ENCODE data around the gene CENPO.

The CENPO gene

DNA sequence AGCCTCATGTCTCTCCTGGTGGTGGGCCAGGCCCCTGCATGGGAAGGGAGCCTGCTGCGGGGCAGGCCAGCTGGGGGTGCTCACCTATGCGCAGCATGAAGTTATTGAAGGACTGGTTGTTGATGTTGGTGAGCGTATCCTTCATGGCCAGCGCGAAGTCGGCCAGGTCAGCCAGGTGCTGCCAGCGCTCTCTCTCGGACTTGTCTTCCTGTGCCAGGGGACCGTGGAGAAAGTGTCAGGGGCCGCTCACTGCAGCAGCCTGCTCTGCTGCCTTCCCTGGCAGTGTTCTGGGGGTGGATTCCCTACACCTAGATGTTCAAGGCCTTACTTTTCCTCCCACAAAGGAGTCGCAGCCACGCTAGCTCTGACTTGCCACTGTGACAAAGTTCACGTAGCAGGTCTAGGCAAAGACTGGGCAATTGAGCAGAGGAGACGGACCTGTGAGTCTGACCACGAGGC, 28.2 kb downstream of the CENPO start:
- no peak for TF ChIP-seq TAF1 (IDR thresholded peaks at IDR 0.05; ENCODE audit: borderline replicate concordance, insufficient read depth, low read length)

DNA sequence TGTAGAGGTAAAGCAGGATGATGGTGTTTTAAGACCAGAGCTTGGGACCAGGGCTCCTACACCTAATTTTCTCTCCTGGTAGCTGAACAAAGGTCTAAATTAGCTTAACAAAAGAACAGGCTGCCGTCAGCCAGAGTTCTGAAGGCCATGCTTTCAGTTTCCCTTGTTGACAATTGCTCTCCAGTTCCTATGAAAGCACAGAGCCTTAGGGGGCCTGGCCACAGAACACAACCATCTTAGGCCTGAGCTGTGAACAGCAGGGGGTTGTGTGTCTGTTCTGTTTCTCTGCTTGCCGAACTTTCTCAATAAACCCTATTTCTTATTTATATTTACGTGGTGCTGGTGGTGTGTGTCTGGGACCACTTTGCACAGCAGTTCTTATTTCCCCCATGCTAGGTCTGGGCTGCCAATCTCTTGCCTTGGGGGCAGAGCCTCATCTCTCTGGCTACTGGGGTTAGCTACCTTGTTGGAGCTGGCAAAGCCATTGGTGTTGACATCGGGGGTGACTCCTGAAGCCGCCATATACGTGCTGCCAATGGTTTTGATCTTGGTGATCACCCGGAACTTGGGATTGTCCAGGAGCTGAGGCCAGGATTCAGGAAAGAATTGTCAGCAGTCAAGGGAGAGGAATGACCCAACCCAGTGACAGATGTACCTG, 29.0 kb downstream of the CENPO start:
- TF ChIP-seq, protein P1, sequence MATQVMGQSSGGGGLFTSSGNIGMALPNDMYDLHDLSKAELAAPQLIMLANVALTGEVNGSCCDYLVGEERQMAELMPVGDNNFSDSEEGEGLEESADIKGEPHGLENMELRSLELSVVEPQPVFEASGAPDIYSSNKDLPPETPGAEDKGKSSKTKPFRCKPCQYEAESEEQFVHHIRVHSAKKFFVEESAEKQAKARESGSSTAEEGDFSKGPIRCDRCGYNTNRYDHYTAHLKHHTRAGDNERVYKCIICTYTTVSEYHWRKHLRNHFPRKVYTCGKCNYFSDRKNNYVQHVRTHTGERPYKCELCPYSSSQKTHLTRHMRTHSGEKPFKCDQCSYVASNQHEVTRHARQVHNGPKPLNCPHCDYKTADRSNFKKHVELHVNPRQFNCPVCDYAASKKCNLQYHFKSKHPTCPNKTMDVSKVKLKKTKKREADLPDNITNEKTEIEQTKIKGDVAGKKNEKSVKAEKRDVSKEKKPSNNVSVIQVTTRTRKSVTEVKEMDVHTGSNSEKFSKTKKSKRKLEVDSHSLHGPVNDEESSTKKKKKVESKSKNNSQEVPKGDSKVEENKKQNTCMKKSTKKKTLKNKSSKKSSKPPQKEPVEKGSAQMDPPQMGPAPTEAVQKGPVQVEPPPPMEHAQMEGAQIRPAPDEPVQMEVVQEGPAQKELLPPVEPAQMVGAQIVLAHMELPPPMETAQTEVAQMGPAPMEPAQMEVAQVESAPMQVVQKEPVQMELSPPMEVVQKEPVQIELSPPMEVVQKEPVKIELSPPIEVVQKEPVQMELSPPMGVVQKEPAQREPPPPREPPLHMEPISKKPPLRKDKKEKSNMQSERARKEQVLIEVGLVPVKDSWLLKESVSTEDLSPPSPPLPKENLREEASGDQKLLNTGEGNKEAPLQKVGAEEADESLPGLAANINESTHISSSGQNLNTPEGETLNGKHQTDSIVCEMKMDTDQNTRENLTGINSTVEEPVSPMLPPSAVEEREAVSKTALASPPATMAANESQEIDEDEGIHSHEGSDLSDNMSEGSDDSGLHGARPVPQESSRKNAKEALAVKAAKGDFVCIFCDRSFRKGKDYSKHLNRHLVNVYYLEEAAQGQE (IDR thresholded peaks at IDR 0.05; ENCODE audit: insufficient read depth in 1 of 2, low read depth in 2 of 2, low read length in 2 of 2): no peak
- no peak for TF ChIP-seq FOXP2 (optimal IDR thresholded peaks at IDR 0.05; ENCODE audit: borderline replicate concordance, extremely low read depth, extremely low read length, insufficient read depth)
- no peak for TF ChIP-seq POLR2AphosphoS5 (IDR thresholded peaks at IDR 0.05; ENCODE audit: low read depth, low read length)
- no peak for TF ChIP-seq SIN3A (IDR thresholded peaks at IDR 0.05; ENCODE audit: borderline replicate concordance, insufficient read depth, low read length)
- TF ChIP-seq TAF1 (IDR thresholded peaks at IDR 0.05; ENCODE audit: borderline replicate concordance, insufficient read depth, low read length): no peak

DNA sequence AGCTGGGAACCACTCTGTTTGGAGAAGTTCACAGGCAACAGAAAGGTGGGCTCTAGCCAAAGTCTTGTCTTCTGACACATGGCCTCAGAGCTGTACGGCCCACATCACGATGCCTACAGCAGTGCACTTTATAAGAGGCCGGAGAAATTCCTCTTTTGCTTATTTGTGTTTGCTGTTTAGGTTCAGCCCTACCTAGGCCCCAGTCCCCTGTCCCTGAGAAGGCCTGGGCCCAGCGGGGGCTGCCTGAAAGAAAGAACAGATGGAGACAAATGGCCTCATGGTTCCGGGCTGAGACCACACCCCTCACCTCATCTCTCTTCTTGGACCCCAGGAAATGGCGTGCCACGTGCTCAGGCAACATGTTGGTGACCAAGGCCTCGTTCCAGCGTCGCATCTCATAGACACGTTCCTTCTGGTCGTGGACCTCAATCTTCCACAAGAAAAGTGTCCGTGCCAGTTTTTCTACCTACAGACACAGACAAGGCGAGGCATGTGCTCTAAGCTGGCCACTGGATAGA, 30.9 kb downstream of the CENPO start:
- TF ChIP-seq POLR2AphosphoS5 (IDR thresholded peaks at IDR 0.05; ENCODE audit: low read depth, low read length) (no peak), TAF1 (IDR thresholded peaks at IDR 0.05; ENCODE audit: borderline replicate concordance, insufficient read depth, low read length) (no peak), SIN3A (IDR thresholded peaks at IDR 0.05; ENCODE audit: borderline replicate concordance, insufficient read depth, low read length) (no peak)

DNA sequence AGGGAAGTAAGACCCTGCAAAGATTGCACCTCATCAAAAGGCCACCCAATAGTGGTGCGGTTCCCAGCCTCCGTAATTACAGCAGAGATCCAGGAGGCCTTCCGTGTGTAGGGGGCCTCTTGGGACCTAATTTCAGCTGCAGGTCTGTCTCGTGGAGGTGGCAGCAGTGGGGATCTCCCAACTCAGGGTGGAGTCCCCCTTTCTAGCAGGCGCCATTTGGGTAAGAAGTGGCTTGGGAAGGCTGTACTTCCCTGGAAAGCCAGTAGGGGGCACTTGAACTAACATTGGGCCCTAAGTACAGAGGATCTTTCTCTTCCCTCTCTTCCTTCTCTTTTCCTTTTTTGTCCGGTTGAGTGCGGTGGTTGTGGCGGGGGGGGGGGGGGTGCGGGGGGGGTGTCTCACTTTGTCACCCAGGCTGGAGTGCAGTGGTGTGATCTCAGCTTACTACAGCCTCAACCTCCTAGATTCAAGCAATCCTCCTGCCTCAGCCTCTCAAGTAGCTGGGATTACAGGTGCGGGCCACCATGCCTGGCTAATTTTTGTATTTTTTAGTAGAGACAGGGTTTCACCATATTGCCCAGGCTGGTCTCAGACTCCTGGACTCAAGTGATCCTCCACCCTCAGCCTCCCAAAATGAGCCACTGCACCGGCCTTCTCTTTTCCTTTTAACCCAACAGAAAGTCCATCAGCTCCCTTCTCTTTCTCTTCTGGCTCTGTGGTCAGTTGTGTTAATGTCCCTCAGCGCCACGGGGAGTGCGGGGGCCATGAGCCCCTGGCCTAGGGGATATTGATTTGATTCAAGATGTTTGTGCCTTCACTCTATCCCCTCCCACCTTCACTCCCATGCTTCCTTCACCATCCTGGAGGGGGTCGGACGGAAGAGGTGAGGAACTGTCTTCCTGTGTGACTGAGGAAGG, 32.0 kb downstream of the CENPO start:
- no peak for TF ChIP-seq FOXP2 (optimal IDR thresholded peaks at IDR 0.05; ENCODE audit: borderline replicate concordance, extremely low read depth, extremely low read length, insufficient read depth)
- no peak for TF ChIP-seq TAF1 (IDR thresholded peaks at IDR 0.05; ENCODE audit: borderline replicate concordance, insufficient read depth, low read length)
- TF ChIP-seq, protein P1 (IDR thresholded peaks at IDR 0.05; ENCODE audit: insufficient read depth in 1 of 2, low read depth in 2 of 2, low read length in 2 of 2): no peak
- TF ChIP-seq POLR2AphosphoS5 (IDR thresholded peaks at IDR 0.05; ENCODE audit: low read depth, low read length): no peak
- no peak for TF ChIP-seq SIN3A (IDR thresholded peaks at IDR 0.05; ENCODE audit: borderline replicate concordance, insufficient read depth, low read length)

DNA sequence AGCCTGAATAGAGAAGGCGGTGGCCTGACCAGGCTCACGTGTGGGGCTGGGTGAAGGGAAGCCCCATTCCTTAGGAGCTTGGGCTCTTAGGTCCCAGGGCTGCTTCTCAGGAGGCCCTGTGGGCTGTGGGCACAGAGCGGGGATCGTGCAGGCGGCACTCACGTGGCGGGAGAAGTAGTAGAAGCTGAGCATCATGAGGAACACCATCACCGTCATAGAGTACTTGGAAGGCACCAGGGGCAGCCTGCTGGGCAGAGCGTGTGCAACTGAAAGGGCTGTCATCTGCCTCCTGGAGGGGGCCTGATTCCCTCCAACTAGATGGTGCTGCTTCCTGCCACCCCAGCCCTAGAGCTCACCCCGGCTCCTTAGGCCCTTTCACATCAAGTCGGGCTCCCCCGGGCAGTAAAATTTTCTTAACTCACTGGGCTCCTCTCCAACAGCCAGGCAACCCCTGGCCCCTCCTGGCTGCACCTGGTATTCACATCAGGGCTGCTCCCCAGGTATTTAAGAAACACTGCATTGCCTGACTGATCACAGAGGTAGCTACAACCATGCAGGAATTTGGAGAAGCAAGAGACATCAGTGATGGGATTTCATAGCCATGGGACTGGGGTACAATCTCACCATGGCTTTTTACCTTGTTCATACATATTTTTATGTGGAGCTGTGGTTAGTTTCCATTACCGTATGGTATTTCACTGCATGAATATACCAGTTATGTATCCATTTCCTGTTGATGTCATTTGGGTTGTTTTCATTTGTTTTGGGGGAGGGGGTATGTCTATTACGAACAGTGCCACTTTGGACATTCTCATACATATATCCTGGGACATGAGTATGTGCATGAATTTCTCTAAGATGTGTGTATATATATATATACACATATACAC, 32.9 kb downstream of the CENPO start:
- TF ChIP-seq FOXP2 (optimal IDR thresholded peaks at IDR 0.05; ENCODE audit: borderline replicate concordance, extremely low read depth, extremely low read length, insufficient read depth): no peak
- TF ChIP-seq POLR2AphosphoS5 (IDR thresholded peaks at IDR 0.05; ENCODE audit: low read depth, low read length): peak; percentile 24; the same call in 1 of the 2 replicates

DNA sequence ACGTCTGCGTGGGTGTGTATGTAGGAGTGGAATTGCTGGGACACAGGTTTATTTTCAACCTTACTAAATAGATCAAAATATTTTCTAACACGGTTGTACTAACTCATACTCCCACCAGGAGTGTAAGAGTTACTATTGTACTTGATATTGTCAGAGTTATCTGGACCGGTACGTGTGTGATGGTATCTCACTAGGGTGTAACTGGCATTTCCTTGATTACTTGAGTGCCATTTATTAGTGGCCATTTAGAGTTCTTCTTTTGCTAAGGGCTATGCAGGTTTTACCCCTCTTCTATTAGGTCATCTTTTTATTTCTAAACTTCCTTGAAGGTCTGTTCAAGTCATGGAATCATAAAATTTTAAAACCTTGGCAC, 33.5 kb downstream of the CENPO start:
- no peak for TF ChIP-seq TAF1 (IDR thresholded peaks at IDR 0.05; ENCODE audit: borderline replicate concordance, insufficient read depth, low read length)
- TF ChIP-seq, protein P1 (IDR thresholded peaks at IDR 0.05; ENCODE audit: insufficient read depth in 1 of 2, low read depth in 2 of 2, low read length in 2 of 2): no peak
- TF ChIP-seq FOXP2 (optimal IDR thresholded peaks at IDR 0.05; ENCODE audit: borderline replicate concordance, extremely low read depth, extremely low read length, insufficient read depth): no peak
- no peak for TF ChIP-seq POLR2AphosphoS5 (IDR thresholded peaks at IDR 0.05; ENCODE audit: low read depth, low read length)
- TF ChIP-seq SIN3A (IDR thresholded peaks at IDR 0.05; ENCODE audit: borderline replicate concordance, insufficient read depth, low read length): no peak
